Caki2 (cell line): ENCODE data around the gene PTPRG. TPM values are rescaled to one million over a fixed set of nuclear protein-coding genes. Genes with fewer than 3 reads are reported as not detected.

Source experiments
- DNase-seq: peaks from one replicate; pipeline ENCODE4 v3.0.0-alpha.2; 2015; ENCODE audit warnings: low read depth
- in situ Hi-C: cut with HindIII; loops from 2 replicates; pipeline ENCODE4 v1.10.0; 2016; ENCODE audit warnings: low sequenced_read_pairs, low pct_unique_long_range_greater_than_20kb, mixed read lengths
- total RNA-seq: library from RNA; depleted of rRNA; stranded (reverse); fragments of >200 nt; shearing (Covaris generic); gene quantifications from 2 replicates; pipeline ENCODE4 v1.2.3, GENCODE V29; 2014; ENCODE audit warnings: low replicate concordance

Gene PTPRG
- total RNA-seq, 1 experiment from 2014 or later = 9.4 TPM

DNA sequence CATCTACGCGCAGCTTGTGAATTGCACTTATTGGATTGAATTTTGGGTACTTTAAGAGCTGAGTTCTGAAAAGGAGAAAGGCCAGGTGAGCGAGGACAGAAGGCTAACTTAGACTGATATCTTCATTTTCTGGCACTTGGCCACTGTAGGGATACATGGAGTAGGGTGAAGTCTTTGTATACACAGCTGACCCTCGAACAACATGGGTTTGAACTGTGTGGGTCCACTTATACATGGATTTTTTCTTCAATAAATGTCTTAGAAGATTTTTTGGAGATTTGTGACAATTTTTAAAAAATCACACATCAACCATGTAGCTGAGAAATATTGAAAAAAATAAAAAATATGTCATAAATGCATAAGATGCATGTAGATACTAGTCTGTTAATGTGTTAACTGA is 18.3 kb downstream of the PTPRG start:
- in situ Hi-C loops = no loop called here
- no peak for DNase-seq

GRCh38 chr3:61580982-61581643 is 19.7 kb downstream of the PTPRG start:
- no peak for DNase-seq
- in situ Hi-C loops = no loop called here

GRCh38 chr3:61582287-61582686 is 20.9 kb downstream of the PTPRG start:
- in situ Hi-C loops = no loop called here
- DNase-seq = no peak

- in situ Hi-C loops = no loop called here
- DNase-seq = no peak
These were observed 21.5 kb downstream of the PTPRG start for GRCh38 chr3:61582846-61583245.

- in situ Hi-C loops = no loop called here
- no peak for DNase-seq
These were observed 22.8 kb downstream of the PTPRG start for GRCh38 chr3:61583890-61584875.

GRCh38 chr3:61589856-61590255 is 28.5 kb downstream of the PTPRG start:
- peak; percentile 45 for DNase-seq
- in situ Hi-C loops = no loop called here

- in situ Hi-C loops = no loop called here
- no peak for DNase-seq
These were observed 29.9 kb downstream of the PTPRG start for GRCh38 chr3:61591300-61591699.

DNA sequence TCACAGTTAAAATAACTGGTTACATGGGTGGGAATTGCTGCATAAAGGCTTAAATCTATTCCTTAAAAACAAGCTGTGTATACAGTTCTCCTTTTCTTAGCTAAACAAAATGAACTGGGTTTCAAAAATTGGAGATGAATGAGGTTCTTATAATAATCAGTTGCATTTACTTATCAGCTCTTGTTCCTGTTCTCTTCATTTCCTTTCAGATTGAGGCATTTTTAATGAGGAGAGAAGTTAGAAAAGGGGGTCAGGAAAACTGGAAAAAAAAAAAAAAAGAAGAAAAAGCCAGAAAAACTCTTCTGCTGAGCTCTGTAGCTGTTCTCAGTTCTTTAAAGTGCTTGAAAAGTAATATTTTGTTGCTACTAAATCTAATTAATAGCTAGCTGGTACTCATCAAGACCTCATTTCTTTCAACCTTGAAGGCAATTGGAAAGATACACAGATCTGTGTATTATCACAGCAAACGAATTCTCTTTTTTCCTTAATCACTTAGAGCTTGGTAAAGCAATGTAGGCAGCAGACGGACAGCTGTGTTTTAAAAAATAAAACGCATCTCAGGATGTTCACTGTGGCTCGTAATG is 32.2 kb downstream of the PTPRG start:
- in situ Hi-C loops = no loop called here
- DNase-seq = no peak

DNA sequence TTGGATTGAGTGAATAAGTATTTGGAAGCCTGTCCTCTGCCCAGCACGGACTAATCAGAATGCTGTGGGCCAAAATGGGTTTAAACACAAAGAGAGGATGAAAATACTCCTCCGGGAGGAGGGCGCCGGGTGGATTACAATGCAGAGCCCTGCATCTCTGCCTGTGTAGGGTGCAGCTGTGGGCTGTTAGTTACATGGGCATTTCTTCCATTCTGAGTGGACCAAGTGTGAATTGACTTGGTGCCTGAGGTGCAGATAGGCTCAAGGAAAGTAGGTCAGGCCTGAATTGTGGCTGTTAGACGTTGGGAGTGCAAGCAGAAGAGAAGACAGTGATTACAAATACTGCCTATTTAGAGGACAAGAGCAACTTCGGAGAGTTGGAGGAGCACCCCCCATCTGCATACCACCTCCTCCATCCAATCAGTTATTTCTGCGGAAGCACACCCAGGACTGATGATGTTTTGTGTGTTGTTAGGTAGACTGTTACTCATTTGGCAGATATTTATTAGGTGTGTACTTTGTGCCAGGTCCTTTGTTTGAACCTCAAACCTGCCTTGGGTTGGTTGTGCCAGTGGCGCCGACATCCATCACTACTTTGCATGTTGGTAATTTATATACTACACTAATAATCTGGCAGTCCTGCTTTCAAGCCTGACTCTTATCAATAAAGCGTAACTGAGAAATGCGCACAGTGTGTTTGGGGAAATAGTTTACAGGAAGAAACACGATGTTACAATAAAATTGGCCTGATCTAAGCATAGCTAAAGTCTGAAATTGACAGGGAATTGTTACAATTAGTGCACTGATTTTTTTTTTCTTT is 33.0 kb downstream of the PTPRG start:
- no peak for DNase-seq
- in situ Hi-C loops = no loop called here

- DNase-seq = no peak
- in situ Hi-C loops = no loop called here
These were observed 33.6 kb downstream of the PTPRG start for GRCh38 chr3:61594964-61595285.

- DNase-seq = no peak
- in situ Hi-C loops = no loop called here
These were observed 33.9 kb downstream of the PTPRG start for GRCh38 chr3:61595288-61595687.

DNA sequence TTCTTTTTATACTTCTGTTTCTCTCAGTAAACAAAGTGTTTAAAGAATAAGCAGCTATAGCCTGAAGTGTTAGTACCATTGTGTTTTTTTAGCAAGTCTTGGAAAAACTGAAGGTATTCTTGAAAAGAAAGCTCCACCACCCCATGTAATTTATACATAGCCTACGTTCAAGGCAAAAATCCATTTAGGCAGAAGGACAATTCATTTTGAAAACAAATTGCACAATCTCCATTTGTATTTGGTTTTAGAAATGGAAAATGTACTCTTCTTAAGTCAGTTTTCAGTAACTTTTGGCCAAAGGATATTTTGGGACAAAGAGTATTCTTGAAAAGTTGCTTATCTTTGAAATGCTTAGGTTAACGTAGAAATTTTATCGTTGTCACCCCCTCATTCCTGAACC is 34.5 kb downstream of the PTPRG start:
- in situ Hi-C loops = no loop called here
- no peak for DNase-seq

GRCh38 chr3:61597906-61598305 is 36.5 kb downstream of the PTPRG start:
- in situ Hi-C loops = no loop called here
- no peak for DNase-seq

GRCh38 chr3:61600195-61600594 is 38.8 kb downstream of the PTPRG start:
- no peak for DNase-seq

DNA sequence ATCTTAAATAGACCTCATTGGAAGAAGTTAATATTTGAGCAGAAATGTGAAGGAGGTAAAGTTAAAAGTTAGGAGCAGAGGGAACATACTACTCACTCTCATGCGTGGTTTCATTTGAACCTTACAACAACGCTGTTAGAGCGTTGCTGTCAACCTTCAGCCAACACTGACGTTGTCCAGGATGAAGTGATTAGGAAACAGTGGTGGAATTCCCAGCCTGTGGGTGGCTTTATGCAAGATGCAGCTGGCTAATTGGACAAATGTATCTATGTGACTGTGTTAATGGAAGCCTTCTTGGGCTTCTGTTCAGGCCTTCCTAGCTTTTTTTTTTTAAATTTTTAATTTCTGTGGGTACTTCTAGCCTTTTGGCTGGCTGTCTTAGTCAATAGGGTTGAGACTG is 40.5 kb downstream of the PTPRG start:
- no peak for DNase-seq
- in situ Hi-C loops = no loop called here

More at GRCh38 chr3:61600195-61600594, 38.8 kb downstream of the PTPRG start:
- in situ Hi-C loops = no loop called here

DNA sequence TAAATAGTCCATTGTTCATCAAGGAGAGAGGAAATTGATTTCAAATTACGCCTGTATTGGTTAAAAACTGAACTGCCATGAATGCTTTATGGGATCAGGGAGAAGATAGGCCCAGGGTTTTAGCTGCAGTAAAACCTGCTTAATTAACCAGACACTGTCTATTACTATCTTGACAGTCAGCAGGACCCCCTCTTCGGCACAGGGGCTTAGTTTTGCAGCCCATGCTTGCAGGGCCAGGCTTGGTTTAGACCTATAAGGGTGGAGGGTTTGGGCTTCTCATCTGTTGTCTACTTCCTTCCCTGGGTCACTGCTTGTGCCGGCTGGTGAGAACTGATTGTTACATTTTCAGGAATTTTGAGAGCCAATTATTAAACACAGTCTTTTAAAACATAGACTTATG is 41.1 kb downstream of the PTPRG start:
- DNase-seq = no peak
- in situ Hi-C loops = no loop called here

DNA sequence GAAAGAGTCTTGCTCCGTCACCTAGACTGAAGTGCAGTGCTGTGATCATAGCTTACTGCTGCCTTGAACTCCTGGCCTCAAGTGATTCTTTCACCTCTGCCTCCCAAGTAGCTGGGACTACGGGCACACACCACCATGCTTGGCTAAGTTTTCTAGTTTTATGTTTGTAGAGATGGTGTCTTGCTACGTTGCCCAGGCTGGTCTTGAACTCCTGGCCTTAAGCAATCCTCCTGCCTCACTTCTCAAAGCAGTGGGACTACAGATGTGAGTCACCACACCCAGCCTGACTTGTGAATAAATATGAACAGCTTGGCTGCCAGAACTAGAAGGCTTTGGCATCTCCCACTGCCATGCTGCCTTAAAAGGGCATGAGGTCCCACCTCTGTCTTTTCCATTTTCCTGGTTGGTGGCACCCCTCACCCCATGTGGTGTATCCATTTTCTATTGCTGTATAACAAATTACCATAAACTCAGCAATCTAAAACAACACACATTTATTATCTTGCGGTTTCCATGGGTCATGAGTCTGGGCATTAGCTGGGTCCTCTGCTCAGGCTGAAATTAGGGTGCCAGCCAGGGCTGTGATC is 44.3 kb downstream of the PTPRG start:
- in situ Hi-C loops = no loop called here
- DNase-seq = no peak

DNA sequence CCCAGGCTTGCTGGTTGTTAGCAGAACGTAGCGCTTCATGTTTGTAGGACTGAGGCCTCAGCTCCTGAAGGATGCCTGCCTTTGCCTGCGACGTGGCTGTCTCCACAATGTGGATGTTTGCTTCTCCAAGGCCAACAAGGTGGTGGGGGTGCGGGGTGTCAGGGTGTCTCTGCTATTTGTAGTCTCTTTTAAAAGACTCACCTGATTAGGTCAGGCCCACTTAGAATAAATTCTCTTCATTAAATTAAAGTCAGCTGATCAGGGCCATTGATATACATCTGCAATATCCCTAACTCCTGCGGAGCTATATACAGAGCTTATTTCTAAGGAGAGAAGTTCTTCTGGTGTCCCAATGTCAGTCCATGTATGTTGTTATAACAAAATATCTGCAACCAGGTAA is 44.8 kb downstream of the PTPRG start:
- in situ Hi-C loops = no loop called here
- no peak for DNase-seq
